ENCODE results near the gene NFX1. TPM values are rescaled to one million over a fixed set of nuclear protein-coding genes. Genes with fewer than 3 reads are reported as not detected.
"Not testable (repeated sequence)": the region's sequence is repeated elsewhere in the genome, so short reads cannot be mapped to it uniquely, and the experiment has no call there.

The NFX1 gene
- total RNA-seq, 1 donor from 2014 or later, result 34.8 TPM

DNA sequence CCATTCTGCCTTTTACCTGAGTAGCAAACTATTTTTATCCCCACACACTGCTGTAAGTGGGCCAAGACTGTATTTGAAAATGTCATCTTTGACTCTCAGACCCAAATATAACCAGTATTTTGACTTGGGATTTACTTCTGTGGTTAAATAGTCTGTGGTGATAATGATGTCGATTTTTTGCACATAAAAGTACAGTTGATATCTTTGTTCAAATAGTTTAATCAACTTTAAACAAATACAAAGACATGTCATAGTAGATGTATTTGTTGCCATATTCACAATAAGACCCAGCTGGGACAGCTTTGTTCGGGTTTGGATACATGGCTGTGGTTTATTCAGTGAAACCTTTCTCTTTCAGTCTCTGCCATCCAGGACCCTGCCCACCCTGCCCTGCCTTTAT lies 20.4 kb downstream of the NFX1 start:
- no peak for DNase-seq (ENCODE audit: low read depth)

GRCh38 chr9:33311953-33312352 lies 21.6 kb downstream of the NFX1 start:
- no peak for DNase-seq (ENCODE audit: low read depth)

DNA sequence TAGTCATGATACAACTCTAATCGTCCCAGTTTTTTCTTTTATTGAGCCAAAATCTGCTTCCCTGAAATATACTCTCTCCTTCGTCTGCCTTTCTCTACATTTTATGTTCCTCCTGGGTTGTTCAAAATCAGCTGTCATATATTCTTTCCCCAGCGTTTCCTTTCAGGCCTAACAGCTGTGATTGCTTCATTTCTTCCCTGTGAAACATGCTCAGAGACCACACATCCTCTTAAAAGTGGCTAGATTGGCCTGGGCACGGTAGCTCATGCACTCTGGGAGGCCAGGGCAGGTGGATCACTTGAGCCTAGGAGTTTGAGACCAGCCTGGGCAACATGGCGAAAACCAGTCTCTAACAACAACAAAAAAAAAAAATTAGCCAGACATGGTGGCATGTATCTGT lies 25.1 kb downstream of the NFX1 start:
- no peak for DNase-seq (ENCODE audit: low read depth)

GRCh38 chr9:33317136-33317535 lies 26.8 kb downstream of the NFX1 start:
- not testable (repeated sequence) for DNase-seq (ENCODE audit: low read depth)

- no peak for DNase-seq (ENCODE audit: low read depth)
These were observed 27.9 kb downstream of the NFX1 start for GRCh38 chr9:33318225-33318624.

GRCh38 chr9:33318781-33319180 lies 28.5 kb downstream of the NFX1 start:
- no peak for DNase-seq (ENCODE audit: low read depth)

DNA sequence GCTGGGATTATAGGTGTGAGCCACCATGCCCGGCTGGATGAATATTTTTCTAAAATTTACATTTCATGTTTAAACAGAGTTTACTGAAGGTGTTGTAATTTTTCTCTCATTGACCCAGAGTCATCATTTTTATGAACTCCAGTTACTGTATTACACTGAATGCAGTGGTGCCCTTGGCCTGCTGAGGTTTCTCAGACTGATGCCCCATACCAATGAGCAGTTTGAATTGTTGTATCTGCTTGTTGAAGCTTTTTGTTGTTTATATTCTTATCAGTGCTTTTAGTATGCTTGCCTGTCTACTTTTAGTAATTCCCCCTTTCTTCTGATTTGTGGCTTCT lies 29.9 kb downstream of the NFX1 start:
- no peak for DNase-seq (ENCODE audit: low read depth)

DNA sequence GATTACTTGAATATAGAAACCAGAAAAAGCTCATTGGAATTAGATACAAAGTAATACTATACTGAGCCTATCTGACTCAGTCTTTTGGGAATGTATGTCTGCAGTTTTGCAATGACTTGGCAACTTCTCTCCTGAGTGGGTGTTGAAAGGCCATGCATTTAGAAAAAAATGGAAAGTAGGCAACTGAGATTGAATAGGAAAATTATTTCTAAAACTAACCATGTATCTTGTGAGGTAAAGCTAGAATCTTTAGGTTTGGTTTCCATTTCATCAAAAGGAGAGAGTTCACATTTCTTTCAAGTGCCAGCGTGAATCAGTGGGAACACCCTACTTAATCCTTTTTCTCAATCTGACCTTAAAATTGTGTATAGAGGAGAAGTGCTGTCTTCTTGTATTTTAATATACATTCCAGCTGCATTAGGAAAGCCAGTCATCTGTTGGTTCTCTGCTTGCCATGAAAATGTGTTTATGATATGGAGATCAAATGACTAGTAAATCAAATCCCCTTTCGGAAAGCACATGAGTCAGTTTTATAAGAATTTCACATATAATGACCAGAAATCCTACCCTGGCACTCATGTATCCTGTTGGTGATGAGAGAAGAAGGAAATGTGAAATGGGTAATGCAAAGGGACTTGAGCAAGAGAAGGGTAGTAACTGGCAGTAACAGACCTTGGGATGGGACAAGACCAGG lies 30.4 kb downstream of the NFX1 start:
- DNase-seq (ENCODE audit: low read depth), result peak; percentile 94

- peak; percentile 100 for DNase-seq (ENCODE audit: low read depth)
These were observed 38.8 kb downstream of the NFX1 start for GRCh38 chr9:33329117-33329563.

- peak; percentile 65 for DNase-seq (ENCODE audit: low read depth)
These were observed 39.7 kb downstream of the NFX1 start for GRCh38 chr9:33329979-33330378.

DNA sequence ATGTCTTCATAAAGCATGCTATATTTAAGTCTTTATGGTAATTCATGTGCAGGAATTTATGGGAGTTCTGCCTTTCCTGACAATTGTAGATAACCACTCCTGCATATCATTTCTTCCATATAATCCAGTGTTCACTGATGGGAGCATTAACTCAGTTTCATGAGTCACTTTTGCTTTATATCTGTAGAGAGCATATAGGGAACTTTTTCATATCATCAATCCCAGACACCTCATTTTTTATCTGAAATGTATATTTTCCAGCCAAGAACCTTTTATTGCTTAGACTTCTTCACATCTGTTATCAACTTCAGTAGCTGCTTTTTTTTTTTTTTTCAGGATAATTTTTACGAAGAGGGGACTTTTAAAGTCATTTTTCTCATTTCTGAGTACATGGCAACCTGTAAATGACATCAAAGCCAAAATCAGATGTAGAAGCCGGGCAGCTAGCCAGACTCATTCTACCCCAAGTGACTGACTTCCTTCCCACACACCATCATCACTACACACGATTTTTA lies 41.1 kb downstream of the NFX1 start:
- no peak for DNase-seq (ENCODE audit: low read depth)

GRCh38 chr9:33332011-33332410 lies 41.7 kb downstream of the NFX1 start:
- no peak for DNase-seq (ENCODE audit: low read depth)

GRCh38 chr9:33332956-33333355 lies 42.6 kb downstream of the NFX1 start:
- DNase-seq (ENCODE audit: low read depth), result not testable (repeated sequence)

GRCh38 chr9:33340186-33340585 lies 49.9 kb downstream of the NFX1 start:
- no peak for DNase-seq (ENCODE audit: low read depth)

DNA sequence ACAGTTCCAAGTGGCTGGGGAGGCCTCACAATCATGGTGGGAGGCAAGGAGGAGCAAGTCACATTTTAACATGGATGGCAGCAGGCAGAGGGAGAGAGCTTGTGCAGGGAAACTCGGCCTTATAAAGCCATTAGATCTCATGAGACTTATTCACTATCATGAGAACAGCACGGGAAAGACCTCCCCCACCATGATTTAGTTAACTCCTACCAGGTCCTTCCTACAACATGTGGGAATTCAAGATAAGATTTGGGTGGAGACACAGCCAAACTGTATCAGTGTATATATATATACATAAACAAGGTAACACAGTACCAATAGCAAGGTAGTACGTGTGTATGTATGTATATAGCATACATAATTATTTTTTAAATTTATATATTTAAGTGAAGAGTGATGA lies 50.9 kb downstream of the NFX1 start:
- no peak for DNase-seq (ENCODE audit: low read depth)

DNA sequence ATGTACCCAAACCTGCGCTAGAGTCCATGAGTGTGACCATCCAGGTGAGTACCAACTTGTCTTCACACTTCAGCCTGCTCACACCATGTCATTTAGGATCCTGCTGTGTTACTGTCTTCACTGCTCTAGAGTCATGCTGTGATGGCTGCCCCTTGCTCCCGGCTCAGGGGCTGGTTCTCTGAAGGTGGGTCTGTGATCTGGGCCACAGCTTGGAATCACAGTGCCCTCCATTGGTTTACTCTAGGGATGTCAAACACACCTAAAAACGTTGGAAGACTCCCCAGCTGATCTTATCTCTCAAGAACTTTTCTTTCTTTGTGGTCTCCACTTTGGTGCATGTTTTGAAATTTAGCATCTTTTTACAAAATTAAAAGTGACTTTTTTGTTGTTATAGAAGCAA lies 53.8 kb downstream of the NFX1 start:
- no peak for DNase-seq (ENCODE audit: low read depth)

DNA sequence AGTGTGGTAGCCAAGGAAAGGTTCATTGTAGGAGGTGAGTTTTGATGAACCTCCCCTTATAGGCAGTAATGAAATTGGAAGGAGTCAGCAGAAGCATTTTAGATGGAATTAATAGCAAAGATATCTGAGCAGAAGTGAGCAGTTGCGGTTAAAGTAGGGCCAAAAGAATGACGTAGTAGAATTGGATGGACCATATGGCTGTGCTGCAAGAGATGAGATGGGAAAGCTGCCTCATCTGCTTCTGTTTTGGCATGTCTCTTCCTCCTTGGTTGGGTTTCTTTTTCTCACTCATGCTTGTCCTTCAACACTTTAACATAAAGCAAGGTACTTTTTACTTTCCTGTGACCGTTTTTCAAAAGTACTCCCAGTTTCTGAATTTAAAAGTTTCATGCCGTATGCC lies 56.2 kb downstream of the NFX1 start:
- no peak for DNase-seq (ENCODE audit: low read depth)

- no peak for DNase-seq (ENCODE audit: low read depth)
These were observed 58.7 kb downstream of the NFX1 start for GRCh38 chr9:33348998-33349397.

GRCh38 chr9:33349743-33350142 lies 59.4 kb downstream of the NFX1 start:
- DNase-seq (ENCODE audit: low read depth), result no peak

DNA sequence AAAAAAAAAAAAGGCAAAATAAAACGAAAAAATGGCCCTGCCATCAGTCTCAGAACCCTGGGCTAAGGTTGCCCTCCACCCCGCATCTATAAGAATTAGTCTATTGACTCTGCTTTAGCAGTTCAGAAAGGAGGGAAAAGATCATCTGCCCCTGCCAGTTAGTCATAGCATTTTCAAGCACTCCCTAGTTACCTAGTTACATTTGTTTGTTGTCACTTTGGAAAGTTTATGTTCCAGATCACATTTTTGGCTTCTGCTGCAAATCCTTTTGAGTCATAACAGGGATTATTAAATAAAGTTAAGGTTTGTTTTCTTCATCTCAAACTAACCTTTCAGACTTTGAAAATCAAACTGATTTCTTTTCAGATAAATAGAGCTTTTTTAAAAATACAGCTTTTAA lies 60.0 kb downstream of the NFX1 start:
- DNase-seq (ENCODE audit: low read depth), result peak; percentile 97

GRCh38 chr9:33351547-33351946 lies 61.2 kb downstream of the NFX1 start:
- peak; percentile 35 for DNase-seq (ENCODE audit: low read depth)

DNA sequence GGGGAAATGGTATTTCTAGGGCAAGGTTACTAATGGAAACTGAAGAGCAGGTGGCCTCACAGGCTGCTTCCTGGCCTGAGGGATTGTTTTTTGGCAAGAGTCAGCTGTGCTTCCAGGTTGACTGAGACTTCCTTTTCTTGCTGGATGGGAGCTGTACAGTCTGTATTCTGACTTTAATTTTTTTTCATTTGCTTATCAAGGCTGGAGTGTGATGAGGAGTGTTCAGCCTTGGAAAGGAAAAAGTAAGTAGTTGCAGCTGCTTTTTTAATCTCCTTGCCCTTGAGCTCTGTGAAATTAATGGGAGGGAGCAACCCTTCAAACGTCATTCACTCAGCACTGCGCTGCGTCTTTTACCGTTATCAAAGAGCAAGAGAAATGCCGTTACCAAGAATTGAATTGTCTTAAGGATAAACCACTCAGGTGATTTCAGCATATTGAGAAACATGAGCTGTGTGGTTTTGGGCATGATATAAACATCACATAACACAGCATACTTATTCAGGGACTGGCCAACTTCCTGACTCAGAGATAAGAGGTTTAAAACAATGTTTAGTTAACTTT lies 64.4 kb downstream of the NFX1 start:
- DNase-seq (ENCODE audit: low read depth), result no peak

DNA sequence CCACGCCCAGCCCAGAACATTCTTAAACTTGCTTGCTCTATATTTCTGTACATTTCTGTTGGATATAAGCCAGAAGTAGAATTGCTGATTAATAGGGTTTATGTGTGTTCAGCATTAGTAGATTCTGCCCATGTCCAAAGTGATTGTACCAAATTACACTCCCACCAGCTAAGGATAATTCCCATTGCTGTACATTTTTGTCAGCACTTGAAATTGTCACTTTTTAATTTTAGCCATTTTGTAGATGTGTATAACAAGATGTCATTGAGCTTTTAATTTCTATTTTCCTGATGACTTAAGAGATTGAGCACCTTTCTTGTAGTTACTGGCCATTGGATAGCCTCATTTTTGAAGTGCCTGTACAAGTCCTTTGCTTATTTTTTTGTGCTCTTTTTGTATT lies 65.6 kb downstream of the NFX1 start:
- no peak for DNase-seq (ENCODE audit: low read depth)

- DNase-seq (ENCODE audit: low read depth), result not testable (repeated sequence)
These were observed 68.3 kb downstream of the NFX1 start for GRCh38 chr9:33358641-33359040.

Data from renal cortical epithelial cell (primary cell).